K562 (cell line): Measurements from ENCODE around the gene PSMB2. TPM values are rescaled to one million over a fixed set of nuclear protein-coding genes. Genes with fewer than 3 reads are reported as not detected.

Experiments used
- ATAC-seq: fragments of 200-7000 bp; cut with Tn5 transposase; 3 replicates; pipeline ENCODE4 v1.9.1; 2020; ENCODE audit warnings: moderate library complexity
- BruUV-seq: library from RNA; stranded (reverse); fragments of 400-500 nt; replicated peaks from 2 replicates; lab custom pipeline; 2021; lab: Mats Ljungman, UMichigan
- CTCF ChIA-PET: fragments of 300-600 bp; formaldehyde crosslinking; extraction: SDS; loops from one replicate; lab custom pipeline; 2021; ENCODE audit warnings: low intra/inter-chr PET ratio; lab: Yijun Ruan, JAX
- POLR2A ChIA-PET: fragments of 300-600, 350-650 bp; sonication (Branson Sonifier 250); formaldehyde crosslinking; extraction: SDS; loops from one replicate; lab custom pipeline; 2021; ENCODE audit warnings: antibody characterized with exemption, inconsistent platforms; lab: Yijun Ruan, JAX
- DNase-seq, 4 experiments: peaks; one replicate each; pipeline versions ENCODE4 v3.0.0 to v3.0.0-alpha.2; 2011 to 2018; ENCODE audit warnings: low spot score in 3 of 4, mixed read lengths in 3 of 4; ENCODE audit errors: extremely low read depth in 1 of 4
- FAIRE-seq: peaks from 2 replicates; lab custom pipeline; 2011; peaks lifted over from hg19 to GRCh38; lab: Jason Lieb, UNC
- H2AFZ ChIP-seq: 2 replicates; pipeline ENCODE4 v1.6.0; 2011; ENCODE audit warnings: low read depth, low read length, control low read depth, inconsistent platforms
- H3K27ac ChIP-seq: fragments of 200-600 bp; 3 replicates; pipeline ENCODE4 v1.8.0; 2011; ENCODE audit warnings: low read depth, mild to moderate bottlenecking, control low read depth, inconsistent platforms, low read length, moderate library complexity, mixed read lengths; ENCODE audit errors: extremely low read depth
- H3K27me3 ChIP-seq, 2 experiments: fragments of 300-600 bp in 1 of 2; 2 replicates in 1 of 2; 3 replicates in 1 of 2; pipeline versions ENCODE4 v1.6.0 to v1.8.0; 2011; ENCODE audit warnings: inconsistent platforms in 2 of 2, low read length in 2 of 2, mild to moderate bottlenecking in 1 of 2, mixed read lengths in 1 of 2, moderate library complexity in 1 of 2; ENCODE audit not compliant: control insufficient read depth in 2 of 2, insufficient read depth in 2 of 2
- H3K36me3 ChIP-seq: fragments of 300-600 bp; 3 replicates; pipeline ENCODE4 v1.8.0; 2011; ENCODE audit warnings: mild to moderate bottlenecking, low read length, inconsistent platforms; ENCODE audit not compliant: control insufficient read depth, insufficient read depth
- H3K4me1 ChIP-seq, 2 experiments: fragments of 200-600 bp in 1 of 2; replicated peaks in 1 of 2; 2 replicates in 1 of 2; 3 replicates in 1 of 2; pipeline versions ENCODE4 v1.5.1 to v1.8.0; 2011; ENCODE audit warnings: inconsistent platforms in 2 of 2, low read length in 2 of 2, mild to moderate bottlenecking in 1 of 2, mixed read lengths in 1 of 2, moderate library complexity in 1 of 2; ENCODE audit not compliant: control insufficient read depth in 2 of 2, insufficient read depth in 2 of 2
- H3K4me2 ChIP-seq: 2 replicates; pipeline ENCODE4 v1.6.1; 2011; ENCODE audit warnings: low read length, control low read depth, inconsistent platforms, mixed read lengths; ENCODE audit not compliant: insufficient read depth
- H3K4me3 ChIP-seq: fragments of 200-600 bp; sonication (generic), shearing (Covaris generic); 2 replicates; pipeline ENCODE4 v1.5.1; 2016; ENCODE audit warnings: control low read depth, inconsistent platforms
- H3K79me2 ChIP-seq: fragments of 200-600 bp; 3 replicates; pipeline ENCODE4 v1.8.0; 2011; ENCODE audit warnings: low read length, inconsistent platforms; ENCODE audit not compliant: control insufficient read depth, insufficient read depth
- H3K9ac ChIP-seq, 2 experiments: 2 replicates each; pipeline versions ENCODE4 v1.6.0 to v1.6.1; 2011; ENCODE audit warnings: low read depth in 2 of 2, low read length in 2 of 2, control low read depth in 1 of 2, inconsistent platforms in 1 of 2, mild to moderate bottlenecking in 1 of 2, mixed read lengths in 1 of 2; ENCODE audit not compliant: insufficient read depth in 1 of 2
- H3K9me1 ChIP-seq: one replicate; pipeline ENCODE4 v1.6.0; 2011; ENCODE audit warnings: inconsistent platforms, mild to moderate bottlenecking, low read length, moderate library complexity; ENCODE audit not compliant: control insufficient read depth, insufficient read depth
- H3K9me3 ChIP-seq: replicated peaks from 2 replicates; pipeline ENCODE4 v1.5.1; 2011; ENCODE audit warnings: low read depth, low read length, inconsistent platforms; ENCODE audit not compliant: control insufficient read depth, insufficient read depth
- H4K20me1 ChIP-seq: replicated peaks from 2 replicates; pipeline ENCODE4 v1.6.1; 2011; ENCODE audit warnings: low read length, inconsistent platforms, mixed read lengths; ENCODE audit not compliant: control insufficient read depth, insufficient read depth
- C11orf30 ChIP-seq: fragments of 450-650 bp; IDR thresholded peaks from 2 replicates; pipeline ENCODE4 v1.6.1; 2016; ENCODE audit warnings: low read depth, mild to moderate bottlenecking
- FOSL1 ChIP-seq: fragments of 200-800 bp; sonication (Bioruptor generic); conservative IDR thresholded peaks from 2 replicates; pipeline ENCODE4 v1.6.1; 2016; ENCODE audit warnings: missing genetic modification characterization, missing compliant biosample characterization
- KLF10 ChIP-seq: fragments of 250-450 bp; sonication (Bioruptor Pico); IDR thresholded peaks from 2 replicates; pipeline ENCODE4 v1.6.1; 2021; ENCODE audit warnings: matching md5 sums
- MAFG ChIP-seq: fragments of 450-650 bp; conservative IDR thresholded peaks from 2 replicates; pipeline ENCODE4 v1.6.1; 2016; ENCODE audit warnings: missing genetic modification characterization, missing compliant biosample characterization
- RBM25 ChIP-seq: fragments of 200-400 bp; formaldehyde crosslinking; IDR thresholded peaks from 2 replicates; pipeline ENCODE4 v1.6.1; 2018; ENCODE audit warnings: low read length, low read depth, moderate library complexity; ENCODE audit not compliant: severe bottlenecking
- ZNF143 ChIP-seq: sonication (generic); formaldehyde crosslinking; IDR thresholded peaks from 2 replicates; pipeline ENCODE4 v1.9.0; 2022; ENCODE audit warnings: mild to moderate bottlenecking, missing genetic modification reagents
- ZNF239 ChIP-seq: fragments of 250-450 bp; sonication (Bioruptor Pico); IDR thresholded peaks from 2 replicates; pipeline ENCODE4 v1.4.0; 2020; ENCODE audit warnings: mild to moderate bottlenecking
- ZNF316 ChIP-seq: fragments of 450-650 bp; IDR thresholded peaks from 2 replicates; pipeline ENCODE4 v1.6.1; 2016
- ZNF41 ChIP-seq: fragments of 250-450 bp; sonication (Bioruptor Pico); conservative IDR thresholded peaks from 2 replicates; pipeline ENCODE4 v1.4.0; 2020; ENCODE audit warnings: mild to moderate bottlenecking
- ZSCAN29 ChIP-seq: fragments of 450-650 bp; IDR thresholded peaks from 2 replicates; pipeline ENCODE4 v1.6.1; 2017
- WGBS: fragments of 100-300 bp; shearing (Covaris generic); methylation state at CpG from one replicate; pipeline ENCODE4 v1.1.6; 2016; ENCODE audit warnings: low coverage, mixed read lengths; ENCODE audit not compliant: insufficient coverage; ENCODE audit errors: missing lambda C conversion rate; 5-methylcytosine and 5-hydroxymethylcytosine counted together
- in situ Hi-C: fragments of 300-500 bp; cut with MboI; formaldehyde crosslinking; loops from 4 replicates; pipeline ENCODE4 v1.15.0; 2018; ENCODE audit warnings: inconsistent platforms, mixed read lengths
- intact Hi-C: fragments of 100-400 bp; cut with micrococcal nuclease; formaldehyde crosslinking; loops from 2 replicates; pipeline ENCODE4 v1.14.2; 2022
- polyA plus RNA-seq, 8 experiments: library from polyadenylated mRNA; depleted of rRNA in 4 of 8; stranded (reverse) in 5 of 8; unstranded in 3 of 8; fragments of >200 nt; fragmentation: Nextera tagmentation in 2 of 8; fragmentation: Illumina TruSeq in 1 of 8; extraction: Ambion mirVana in 2 of 8; extraction: Trizol in 1 of 8; gene quantifications; 2 replicates each; pipeline versions ENCODE4 v1.2.1 to v1.2.3, GENCODE V29; 2011 to 2014; ENCODE audit warnings: inconsistent platforms in 1 of 8, missing spikeins in 1 of 8
- total RNA-seq, 7 experiments: library from RNA; depleted of rRNA in 6 of 7; stranded (reverse); fragments of >200 nt in 6 of 7; fragmentation: Illumina TruSeq in 2 of 7; extraction: Trizol in 2 of 7; gene quantifications; 2 replicates each; pipeline versions ENCODE4 v1.2.1 to v1.2.3, GENCODE V29; 2011 to 2021; ENCODE audit warnings: low replicate concordance in 1 of 7
- TF ChIP-seq, protein P1 (sequence below): fragments of 250-450 bp; sonication (Bioruptor Pico); IDR thresholded peaks from 2 replicates; pipeline ENCODE4 v1.8.0; 2022; ENCODE audit warnings: inconsistent platforms, mild to moderate bottlenecking, moderate library complexity, borderline replicate concordance

Gene PSMB2
- total and polyA plus RNA-seq, 9 of the 15 experiments (the other 6 are each of a cell fraction or from before 2014, with no cell fraction given) = 71.7 to 543 (median 165) TPM

DNA sequence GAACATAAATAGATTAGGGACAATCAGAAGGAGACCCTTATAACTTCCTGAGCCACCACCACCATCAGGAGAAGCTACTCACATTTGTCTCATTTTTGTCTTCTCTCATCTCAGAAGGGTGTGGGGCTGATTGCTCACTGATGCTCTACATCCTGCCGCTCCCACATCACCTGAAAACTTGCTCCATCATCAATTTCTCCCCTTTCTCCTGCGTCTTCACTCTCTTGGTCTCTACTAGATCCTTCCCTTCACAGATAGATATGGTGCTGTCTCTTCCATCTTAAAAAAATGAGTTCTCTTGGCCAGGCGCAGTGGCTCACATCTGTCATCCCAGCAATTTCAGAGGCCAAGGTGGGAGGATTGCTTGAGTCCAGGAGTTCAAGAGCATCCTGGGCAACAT lies 38.9 kb upstream of the PSMB2 start:
- ATAC-seq (no peak), DNase-seq (no peak), FAIRE-seq (no peak)
- TF ChIP-seq ZSCAN29 (no peak), FOSL1 (0 out of 2 replicates have a peak, but pooled peaks have one; percentile 3), MAFG (tag) (peak; percentile 24; the same call in 1 of the 2 replicates), RBM25 (no peak), ZNF239 (no peak), ZNF41 (CRISPR knock-in tag) (no peak), KLF10 (CRISPR knock-in tag) (no peak), ZNF316 (peak; percentile 76), ZNF143 (CRISPR knock-in tag) (no peak), C11orf30 (peak; percentile 54)
- TF ChIP-seq, protein P1, sequence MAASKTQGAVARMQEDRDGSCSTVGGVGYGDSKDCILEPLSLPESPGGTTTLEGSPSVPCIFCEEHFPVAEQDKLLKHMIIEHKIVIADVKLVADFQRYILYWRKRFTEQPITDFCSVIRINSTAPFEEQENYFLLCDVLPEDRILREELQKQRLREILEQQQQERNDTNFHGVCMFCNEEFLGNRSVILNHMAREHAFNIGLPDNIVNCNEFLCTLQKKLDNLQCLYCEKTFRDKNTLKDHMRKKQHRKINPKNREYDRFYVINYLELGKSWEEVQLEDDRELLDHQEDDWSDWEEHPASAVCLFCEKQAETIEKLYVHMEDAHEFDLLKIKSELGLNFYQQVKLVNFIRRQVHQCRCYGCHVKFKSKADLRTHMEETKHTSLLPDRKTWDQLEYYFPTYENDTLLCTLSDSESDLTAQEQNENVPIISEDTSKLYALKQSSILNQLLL = no peak
- H3K4me3 ChIP-seq = no peak overlapping the region
- no TSS peak for BruUV-seq
- H3K79me2 ChIP-seq = no peaks in the 10 kb centered on the region
- POLR2A ChIA-PET = interaction anchor here (1.1 kb wide), 1 partner anchor 8 kb away, joined by 3 read pairs; no protein-coding TSS in a partner anchor
- H3K9ac ChIP-seq = no peak overlapping the region
- H3K27me3 ChIP-seq = peaks cover 19 to 29% of the 10 kb centered on the region in 2 experiments
- H3K4me2 ChIP-seq = no peak overlapping the region
- peaks cover 0 to 6% of the 10 kb centered on the region in 2 experiments; a peak in 1 of 5 replicates for H3K4me1 ChIP-seq
- 0 out of 2 replicates have a peak, but pooled peaks cover 3% of the 10 kb centered on the region for H4K20me1 ChIP-seq
- H3K9me1 ChIP-seq = no peaks in the 10 kb centered on the region
- no peak overlapping the region for H2AFZ ChIP-seq
- CTCF ChIA-PET = no interaction called here
- 4% methylated on average over 3 of the region's 3 CpGs for WGBS
- intact Hi-C loops (no loop called here), in situ Hi-C loops (no loop called here)
- H3K9me3 ChIP-seq = no peaks in the 10 kb centered on the region
- no peak overlapping the region for H3K27ac ChIP-seq
- no peaks in the 10 kb centered on the region for H3K36me3 ChIP-seq
